Endothelial cell of hepatic sinusoid (primary cell): Measurements from ENCODE around the gene TRIM44.
"Not testable (repeated sequence)": the region's sequence is repeated elsewhere in the genome, so short reads cannot be mapped to it uniquely, and the experiment has no call there.

ENCODE experiments used
- in situ Hi-C: cut with HindIII; loops from 2 replicates; pipeline ENCODE4 v1.10.0; 2017; ENCODE audit warnings: low sequenced_read_pairs

TRIM44 gene

DNA sequence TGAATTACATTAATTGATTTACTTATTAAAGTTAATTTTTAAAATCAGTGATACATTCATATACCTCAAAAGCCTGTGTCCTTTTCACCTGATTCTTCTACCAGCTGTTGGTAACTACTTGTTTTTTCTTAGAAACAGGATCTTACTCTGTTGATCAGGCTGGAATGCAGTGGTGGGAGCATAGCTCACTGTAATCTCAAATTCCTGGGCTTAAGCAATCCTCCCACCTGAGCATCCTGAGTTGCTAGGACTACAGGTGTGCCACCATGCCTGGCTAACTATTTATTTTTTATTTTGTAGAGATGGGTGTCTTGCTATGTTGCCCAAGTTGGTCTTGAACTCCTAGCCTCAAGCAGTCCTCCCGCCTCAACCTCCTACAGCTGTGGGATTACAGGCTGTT lies 4.7 kb downstream of the TRIM44 start:
- in situ Hi-C loops: no loop called here

DNA sequence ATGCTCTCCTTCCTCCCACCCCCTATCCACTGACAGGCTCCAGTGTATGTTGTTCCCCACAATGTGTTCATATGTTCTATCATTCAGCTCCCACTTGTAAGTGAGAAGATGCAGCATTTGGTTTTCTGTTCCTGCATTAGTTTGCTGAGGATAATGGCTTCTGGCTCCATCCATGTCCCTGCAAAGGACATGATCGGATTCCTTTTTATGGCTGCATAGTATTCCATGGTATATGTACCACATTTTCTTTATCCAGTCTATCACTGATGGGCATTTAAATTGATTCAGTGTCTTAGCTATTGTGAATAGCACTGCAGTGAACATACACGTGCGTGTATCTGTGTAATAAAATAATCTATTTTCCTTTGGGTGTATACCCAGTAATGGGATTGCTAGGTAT lies 5.8 kb downstream of the TRIM44 start:
- in situ Hi-C loops: not testable (repeated sequence)

DNA sequence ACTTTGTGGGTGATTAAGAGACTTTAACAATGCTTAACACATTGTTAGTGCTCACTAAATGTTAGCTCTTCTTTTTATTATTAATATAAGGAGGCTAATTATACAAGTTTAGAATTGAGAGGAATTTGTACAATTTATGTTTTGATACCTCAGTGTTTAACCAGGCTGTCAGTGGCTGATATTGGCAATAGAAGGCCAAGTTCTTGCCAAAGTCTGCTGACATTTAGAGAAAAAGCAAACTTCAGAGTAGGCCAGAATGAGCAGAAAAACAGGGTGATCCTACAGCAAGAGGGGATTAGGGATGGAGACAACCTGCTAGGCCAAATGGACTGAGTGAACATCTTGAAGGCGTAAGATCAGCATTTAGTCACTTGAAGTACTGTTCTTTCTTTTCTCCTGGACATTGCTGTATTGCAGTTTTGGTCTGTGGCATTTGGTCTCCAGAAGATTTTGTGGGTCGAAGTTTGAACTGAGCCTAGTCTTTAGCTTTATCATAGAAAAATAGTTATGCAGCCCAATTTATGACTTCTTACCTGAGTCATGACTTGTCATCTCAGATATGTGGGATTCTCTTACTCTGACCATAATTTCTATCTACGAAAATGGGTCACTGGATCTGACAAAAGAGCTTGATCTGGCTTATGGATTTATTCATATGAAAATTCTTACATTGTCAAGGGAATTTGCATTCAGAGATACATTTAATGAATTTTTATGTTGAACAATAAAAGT lies 9.0 kb downstream of the TRIM44 start:
- in situ Hi-C loops: no loop called here

DNA sequence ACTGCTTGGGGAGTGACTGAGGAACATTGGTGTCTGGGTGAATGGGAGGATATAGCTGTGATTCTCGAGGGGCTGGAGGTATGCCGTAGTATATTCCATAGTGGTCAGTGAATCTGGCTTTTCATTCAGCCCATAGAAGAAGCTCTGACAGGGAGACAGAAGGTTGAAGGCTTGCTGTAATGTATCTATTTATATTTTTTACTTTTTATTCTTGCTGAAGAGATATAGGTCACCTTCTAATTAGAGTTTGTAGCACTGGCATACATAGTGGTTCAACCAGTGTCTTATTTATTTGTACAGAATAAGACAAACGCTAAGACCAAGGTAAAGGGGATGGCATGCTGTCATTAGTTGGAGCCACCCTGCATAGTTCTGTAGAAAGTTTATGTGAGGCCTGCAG lies 10.0 kb downstream of the TRIM44 start:
- in situ Hi-C loops: no loop called here

DNA sequence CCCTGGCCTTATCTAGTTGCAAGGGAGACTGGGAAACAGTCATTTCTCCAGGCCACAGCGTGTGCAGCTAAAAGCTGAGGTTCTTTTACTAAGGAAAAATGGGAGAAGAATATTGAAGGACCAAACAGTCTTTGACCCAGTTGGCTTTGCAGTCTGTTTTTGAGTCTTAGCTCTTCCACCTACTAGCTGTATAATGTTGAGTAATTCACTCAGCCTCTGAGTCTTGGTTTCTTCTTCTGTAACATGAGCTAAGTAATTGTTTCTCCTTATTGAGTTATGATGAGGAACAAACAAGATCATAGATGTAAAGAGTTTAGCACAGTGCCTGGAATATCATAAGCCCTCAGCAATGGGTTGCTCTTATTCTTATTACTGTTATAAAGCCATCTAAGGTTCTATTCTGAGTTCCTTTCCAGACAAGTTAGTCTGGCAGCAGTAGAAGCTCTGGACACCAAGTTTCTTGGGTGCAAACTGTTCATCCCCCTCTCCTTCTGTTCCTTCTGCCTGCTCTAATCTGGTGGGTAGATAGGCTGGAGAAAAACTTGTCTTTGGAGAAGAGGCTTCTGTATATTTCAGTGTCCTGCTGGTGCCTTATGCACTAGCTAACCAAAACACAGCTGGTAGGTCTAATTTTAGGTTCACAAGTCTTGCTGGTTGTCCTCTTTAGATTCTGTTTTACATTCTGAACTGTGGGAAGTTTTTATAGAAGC lies 13.5 kb downstream of the TRIM44 start:
- in situ Hi-C loops: no loop called here

DNA sequence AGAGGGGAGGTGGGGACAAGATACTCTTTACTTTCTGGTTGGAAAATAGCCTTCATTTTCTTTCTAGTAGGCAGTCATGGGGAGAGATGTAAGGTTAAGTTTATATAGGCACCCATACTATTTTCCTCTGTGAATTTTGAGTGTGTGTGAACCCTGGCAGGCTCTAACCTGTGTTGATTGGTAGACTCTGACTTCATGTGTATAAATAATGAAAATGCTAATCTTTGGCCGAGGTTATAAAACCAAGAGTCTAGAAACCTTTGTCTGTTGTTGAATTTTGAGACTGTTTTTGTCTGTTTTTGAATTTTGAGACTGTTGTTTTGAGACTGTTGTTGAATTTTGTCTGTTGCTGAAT lies 14.0 kb downstream of the TRIM44 start:
- in situ Hi-C loops: no loop called here

DNA sequence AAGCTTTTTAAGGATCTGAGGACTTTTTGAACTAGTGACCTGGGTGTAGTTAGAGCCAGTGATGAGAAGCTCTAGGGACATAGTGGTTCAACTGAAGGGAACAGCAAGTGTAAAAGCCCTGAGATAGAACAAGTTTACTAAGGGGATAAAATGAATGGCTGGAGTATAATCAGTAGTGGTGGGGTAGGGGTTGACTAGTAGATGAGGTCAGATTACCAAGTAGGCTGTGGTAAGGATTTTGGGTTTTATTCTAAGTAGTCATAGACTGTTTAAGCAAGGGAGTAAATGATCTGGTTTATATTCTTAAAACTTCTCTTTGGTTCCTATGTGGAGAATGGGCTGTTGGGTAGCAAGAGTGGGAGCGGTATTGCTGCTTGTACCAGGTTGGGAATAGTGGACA lies 15.3 kb downstream of the TRIM44 start:
- in situ Hi-C loops: no loop called here

DNA sequence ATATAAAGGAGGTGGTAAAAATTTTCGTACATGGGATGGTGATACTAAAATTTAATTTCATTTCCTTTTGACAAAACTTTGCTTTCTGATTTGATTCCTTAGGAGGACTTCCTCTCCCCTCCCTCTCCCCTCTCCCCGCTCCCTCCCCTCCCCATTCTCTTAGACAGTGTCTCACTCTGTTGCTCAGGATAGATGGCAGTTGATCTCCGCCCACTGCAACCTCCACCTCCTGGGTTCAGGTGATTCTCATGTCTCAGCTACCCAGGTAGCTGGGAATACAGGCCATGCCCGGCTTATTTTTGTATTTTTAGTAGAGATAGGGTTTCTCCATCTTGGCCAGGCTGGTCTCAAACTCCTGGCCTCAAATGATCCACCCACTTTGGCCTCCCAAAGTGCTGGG lies 15.9 kb downstream of the TRIM44 start:
- in situ Hi-C loops: no loop called here

DNA sequence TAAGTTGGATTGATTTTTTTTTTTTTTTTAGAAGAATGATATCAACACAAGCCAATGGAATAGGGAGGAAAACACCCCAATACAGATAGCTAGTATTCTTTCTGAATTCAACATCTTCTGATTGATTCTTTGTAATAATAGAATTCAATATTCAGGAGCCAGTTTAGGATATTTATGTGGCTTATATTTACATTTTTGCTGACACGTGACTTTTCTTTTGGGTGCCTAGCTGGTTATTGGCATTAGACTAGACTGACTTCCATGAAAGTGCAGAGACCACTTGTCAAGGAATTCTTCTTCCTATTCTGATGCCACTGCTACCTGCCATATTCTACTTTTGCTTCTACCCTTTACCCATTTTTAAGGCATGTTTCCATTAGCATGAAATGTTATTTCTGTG lies 16.4 kb downstream of the TRIM44 start:
- in situ Hi-C loops: no loop called here

DNA sequence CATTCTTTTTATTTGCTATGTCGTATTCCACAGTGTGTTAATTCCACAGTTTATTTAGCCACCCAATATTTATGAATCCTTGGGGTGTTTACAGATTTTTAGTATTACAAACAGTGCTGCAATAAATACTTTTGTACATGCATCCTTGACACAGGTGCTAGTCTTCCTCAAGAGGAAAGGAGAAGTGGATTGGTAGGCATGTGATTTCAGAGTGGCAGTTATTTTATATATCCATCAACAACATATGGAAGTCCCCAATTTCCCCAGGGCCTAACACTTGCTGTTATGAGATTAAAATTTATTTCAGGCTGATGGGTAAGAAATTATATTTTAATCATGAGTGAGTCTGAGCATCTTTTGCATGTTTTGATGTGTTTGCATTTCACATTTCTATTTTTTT lies 17.9 kb downstream of the TRIM44 start:
- in situ Hi-C loops: loop anchor here (10.0 kb wide), 1 partner anchor 56 kb away; no protein-coding TSS in a partner anchor

DNA sequence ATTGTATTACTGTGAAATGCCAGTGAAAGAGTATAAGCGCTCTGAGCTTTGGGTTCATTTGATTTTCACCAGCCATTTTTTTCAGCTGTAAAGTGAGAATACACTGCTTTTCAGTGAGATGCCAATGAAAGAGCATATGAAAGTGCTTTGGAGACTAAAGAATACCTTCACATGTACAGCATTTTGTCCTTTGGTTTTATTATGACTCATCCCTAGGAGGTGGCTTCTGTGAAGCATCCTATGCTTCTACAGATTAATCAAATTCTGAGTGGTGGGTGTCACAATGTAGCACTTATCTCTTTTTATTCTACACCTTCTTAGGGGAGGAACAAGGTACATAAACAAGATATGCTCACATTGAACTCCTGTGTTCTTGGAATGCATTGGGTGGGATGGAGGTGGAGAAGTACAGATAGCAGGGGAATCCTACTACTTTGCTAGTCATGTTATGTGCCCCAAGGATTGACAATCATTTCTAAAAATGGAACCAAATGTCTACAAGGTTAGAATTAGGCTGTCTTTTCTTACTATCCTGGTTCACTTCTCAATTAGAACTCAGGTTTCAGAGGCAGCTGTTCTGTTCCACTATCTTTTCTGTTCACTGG lies 18.7 kb downstream of the TRIM44 start:
- in situ Hi-C loops: loop anchor here (10.0 kb wide), 1 partner anchor 56 kb away; no protein-coding TSS in a partner anchor

DNA sequence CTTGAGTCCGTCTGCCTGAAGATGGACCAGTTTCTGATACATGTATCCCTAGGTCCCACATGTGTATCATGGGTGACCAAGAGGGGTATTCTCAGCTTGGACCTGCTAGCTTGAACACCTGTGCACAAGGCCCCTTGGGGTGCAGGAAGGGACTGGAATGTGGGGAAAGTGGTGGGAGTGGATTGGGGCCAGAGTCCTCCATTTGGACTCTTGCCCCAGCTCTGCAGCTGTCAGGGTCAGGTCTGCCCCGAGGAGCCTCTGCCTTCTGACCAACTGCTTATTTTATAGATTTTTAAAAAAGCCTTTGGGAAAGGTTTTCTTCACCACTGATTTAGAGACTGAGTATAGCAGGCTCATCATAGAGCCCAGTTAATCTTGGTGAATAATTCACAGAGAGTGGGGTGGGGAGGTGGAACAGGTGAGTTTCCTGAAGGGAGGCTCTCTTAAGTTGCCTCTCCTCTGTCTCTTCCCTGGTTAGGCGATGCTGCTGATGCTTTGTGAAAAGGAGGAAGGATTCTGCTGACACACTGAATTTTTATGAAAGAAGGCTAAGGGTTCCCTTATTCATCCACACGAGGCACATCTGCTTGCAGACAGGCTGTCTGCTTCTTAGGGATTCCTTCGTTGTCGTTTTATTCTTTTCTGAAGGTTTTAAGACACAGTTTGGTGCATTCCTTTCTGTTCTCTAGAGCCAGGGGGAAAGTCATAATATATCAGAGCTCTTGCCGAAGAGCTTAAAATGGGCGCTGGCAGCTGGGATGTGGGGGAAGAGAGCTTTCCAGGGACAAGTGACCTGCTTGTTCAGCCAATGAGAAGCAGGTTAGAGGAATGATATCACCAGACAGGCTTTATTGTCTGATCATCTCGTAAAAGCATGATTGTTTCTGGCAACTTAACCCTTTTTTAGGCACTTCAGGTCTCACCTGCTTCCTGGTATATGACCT lies 19.9 kb downstream of the TRIM44 start:
- in situ Hi-C loops: loop anchor here (10.0 kb wide), 1 partner anchor 58 kb away; no protein-coding TSS in a partner anchor

DNA sequence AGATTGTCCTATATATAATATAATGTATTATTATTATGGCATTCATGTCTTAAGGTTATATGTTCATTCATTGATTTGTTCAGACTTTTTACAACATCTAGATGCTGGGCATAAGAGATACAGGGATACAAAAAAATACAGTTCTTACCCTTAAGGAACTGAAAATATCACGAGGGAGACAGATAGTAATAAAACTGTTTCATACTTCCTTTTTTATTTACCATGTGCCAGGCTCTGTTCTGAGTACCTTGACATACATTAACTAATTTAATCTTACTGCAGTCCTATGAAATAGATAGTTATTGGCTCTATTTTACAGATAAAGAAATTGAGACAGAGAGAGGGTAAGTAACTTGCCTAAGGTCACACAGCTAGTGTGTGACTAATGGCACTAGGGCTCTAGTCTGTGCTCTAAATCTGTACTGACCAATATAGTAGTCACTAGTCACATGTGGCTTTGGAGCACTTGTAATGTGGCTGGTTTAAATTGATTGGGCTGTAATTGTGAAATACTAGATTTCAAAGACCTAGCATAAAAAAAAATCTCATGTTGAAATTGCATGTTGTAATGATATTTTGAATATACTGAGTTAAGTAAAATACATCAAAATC lies 21.3 kb downstream of the TRIM44 start:
- in situ Hi-C loops: loop anchor here (10.0 kb wide), 1 partner anchor 59 kb away; no protein-coding TSS in a partner anchor

DNA sequence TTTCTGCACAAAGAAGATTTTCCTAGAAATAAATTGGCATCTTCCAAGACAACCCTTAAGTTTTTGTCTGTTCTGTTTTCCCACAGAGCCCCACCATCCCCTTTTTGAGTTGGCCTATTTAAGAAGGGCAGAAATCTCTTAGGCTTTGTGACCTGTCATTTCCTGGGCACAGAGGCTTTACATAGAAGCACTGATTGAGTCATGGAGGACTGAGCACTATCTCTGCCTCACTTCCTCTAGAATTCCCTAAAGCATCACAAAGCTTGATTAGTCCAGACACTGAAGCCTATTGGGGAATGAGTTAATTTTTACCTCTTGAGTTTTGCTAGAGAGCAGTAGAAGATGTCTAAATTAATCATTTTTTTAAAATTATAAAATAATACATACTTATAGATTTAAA lies 25.4 kb downstream of the TRIM44 start:
- in situ Hi-C loops: loop anchor here (5.0 to 10.0 kb wide), 3 partner anchors 44 to 63 kb away; no protein-coding TSS in a partner anchor

DNA sequence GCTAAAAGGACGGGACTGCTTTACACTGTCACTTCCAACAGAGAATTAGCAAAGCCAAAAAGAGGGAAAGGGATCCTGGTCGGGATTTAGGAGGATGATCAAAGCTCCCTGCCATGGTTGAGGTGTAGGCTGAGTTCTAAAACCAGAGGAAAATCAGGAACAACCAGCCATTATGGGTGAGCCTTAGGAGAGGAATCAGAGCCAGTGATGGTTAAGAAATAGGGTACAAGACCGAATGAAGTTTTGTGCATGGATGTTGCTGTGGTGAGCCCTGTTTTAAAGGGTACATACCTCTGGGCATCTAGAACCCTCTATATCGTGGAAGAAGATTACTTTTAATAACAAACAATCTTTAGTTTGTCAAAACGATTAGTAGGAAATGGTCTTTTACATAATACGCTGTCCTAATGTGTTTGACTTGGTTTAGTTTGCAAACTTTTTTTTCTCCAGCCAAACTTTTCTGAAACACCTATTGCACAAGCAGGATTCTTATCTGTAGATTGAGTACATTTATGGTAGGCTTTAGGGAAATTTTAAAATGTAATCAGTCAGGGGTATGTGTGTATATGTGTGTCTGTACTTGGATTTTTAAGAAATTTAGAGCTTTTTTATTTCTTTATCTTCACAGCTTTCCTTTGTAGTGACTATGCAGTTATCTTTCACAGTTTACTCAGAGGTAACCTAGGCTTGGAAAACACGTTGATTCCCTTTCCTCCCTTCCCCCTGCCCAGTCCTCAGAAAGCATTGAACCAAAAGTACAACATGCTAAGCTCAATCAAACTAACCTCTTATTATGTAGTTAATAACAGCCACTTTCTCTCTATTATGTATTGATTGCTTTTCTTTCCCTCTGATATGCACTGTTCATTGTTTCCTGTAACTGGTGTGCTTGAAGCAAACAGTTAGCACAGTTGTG lies 26.8 kb downstream of the TRIM44 start:
- in situ Hi-C loops: loop anchor here (5.0 to 10.0 kb wide), 3 partner anchors 43 to 65 kb away; no protein-coding TSS in a partner anchor

DNA sequence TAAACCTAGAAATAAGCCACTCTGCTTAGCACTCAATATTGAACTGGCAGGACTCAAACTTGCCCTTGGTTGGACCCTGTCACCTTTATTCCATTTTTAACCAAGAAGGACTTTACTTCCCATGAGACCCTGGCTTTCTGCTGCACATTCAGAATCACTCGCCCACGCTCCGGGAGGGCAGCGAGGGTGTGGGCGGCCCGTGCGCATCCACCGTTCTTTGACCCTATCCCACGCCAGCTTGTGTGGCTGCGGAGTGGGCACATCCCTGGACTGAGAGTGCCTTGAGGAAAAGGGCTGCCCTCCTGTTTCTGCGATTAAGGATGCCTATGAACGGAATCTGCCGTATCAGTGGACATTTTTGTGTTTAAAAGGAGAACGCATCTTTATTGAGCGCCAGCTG lies 39.6 kb downstream of the TRIM44 start:
- in situ Hi-C loops: no loop called here

DNA sequence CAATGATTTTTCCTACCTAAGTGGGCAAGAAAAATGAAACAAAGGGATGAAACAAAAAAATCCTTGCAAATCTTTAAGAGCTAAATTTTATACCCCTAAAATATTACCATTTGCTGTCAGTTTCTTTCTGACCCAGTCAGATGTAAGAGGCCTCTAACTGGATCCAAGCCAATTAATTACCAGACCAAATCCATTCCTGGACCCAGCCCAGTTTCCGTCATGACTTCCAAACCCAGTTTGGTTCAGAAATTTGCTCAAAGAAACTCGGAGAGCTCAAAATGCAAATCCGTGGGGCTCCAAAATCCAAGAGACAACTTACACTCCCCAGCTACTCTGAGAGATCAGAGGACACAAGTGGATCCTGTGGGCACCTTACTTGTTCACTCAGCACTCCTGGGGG lies 46.8 kb downstream of the TRIM44 start:
- in situ Hi-C loops: no loop called here

DNA sequence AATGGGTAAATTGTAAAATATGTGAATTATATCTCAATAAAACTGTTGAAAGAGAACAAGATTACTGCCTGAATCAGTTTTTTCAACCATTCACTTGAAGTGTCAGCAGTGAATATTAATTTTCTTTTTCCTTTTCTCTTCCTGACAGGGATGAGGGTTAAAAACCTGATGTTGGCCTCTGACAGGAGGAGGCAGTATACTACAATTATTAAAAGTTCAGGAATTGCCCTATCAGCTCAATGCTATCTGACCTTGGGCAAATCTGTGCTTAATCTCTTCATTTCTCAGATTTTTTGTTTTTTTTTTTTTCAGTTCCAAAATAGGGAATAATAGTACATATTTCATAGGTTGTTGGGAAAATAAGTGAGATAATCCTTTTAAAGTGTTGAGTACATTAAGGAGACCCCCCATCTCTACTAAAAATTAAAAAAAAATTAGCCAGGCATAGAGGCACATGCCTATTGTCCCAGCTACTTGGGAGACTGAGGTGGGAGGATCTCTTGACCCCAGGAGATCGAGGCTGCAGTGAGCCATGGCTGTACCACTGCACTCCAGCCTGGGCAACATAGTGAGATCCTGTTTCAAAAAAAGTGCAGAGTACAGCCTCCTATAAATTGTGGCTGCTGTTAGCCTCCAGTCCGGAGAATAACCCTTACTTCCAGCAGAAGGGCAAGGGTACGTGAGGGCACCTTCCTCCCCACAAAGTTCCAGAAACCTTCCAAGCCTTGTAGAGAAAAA lies 48.8 kb downstream of the TRIM44 start:
- in situ Hi-C loops: loop anchor here (5.0 kb wide), 1 partner anchor 106 kb away; no protein-coding TSS in a partner anchor
